Activated CD4-positive, alpha-beta T cell treated with anti-CD3 and anti-CD28 coated beads for 36 hours (primary cell): Measurements from ENCODE around the gene TENM4. TPM values are rescaled to one million over a fixed set of nuclear protein-coding genes. Genes with fewer than 3 reads are reported as not detected.
"Not testable (repeated sequence)": the region's sequence is repeated elsewhere in the genome, so short reads cannot be mapped to it uniquely, and the experiment has no call there.

ENCODE experiments used
- ATAC-seq: fragments of 200-7000 bp; cut with Tn5 transposase; one replicate; pipeline ENCODE4 v1.10.0; 2021; ENCODE audit warnings: mild to moderate bottlenecking, moderate library complexity
- CTCF ChIA-PET: fragments of 350-600 bp; sonication (Branson Sonifier 250); formaldehyde crosslinking; loops from one replicate; lab custom pipeline; 2021; ENCODE audit warnings: antibody characterized with exemption; lab: Charles Lee
- POLR2A ChIA-PET: fragments of 350-600 bp; sonication (Branson Sonifier 250); formaldehyde crosslinking; loops from one replicate; lab custom pipeline; 2021; ENCODE audit warnings: antibody characterized with exemption, inconsistent platforms; lab: Charles Lee
- DNase-seq: peaks from one replicate; pipeline ENCODE4 v3.0.0-alpha.2; 2020
- H3K27ac Mint-ChIP-seq: one replicate; pipeline ENCODE4 v1.8.0; 2021; ENCODE audit warnings: mixed read lengths
- H3K27me3 Mint-ChIP-seq: one replicate; pipeline ENCODE4 v1.8.0; 2021; ENCODE audit warnings: mixed read lengths
- H3K36me3 Mint-ChIP-seq: one replicate; pipeline ENCODE4 v1.8.0; 2021; ENCODE audit warnings: low read depth, mixed read lengths
- H3K4me1 Mint-ChIP-seq: one replicate; pipeline ENCODE4 v1.8.0; 2021; ENCODE audit warnings: mixed read lengths
- H3K4me3 Mint-ChIP-seq: one replicate; pipeline ENCODE4 v1.8.0; 2021; ENCODE audit warnings: mild to moderate bottlenecking, moderate library complexity, mixed read lengths
- H3K9me3 Mint-ChIP-seq: one replicate; pipeline ENCODE4 v1.8.0; 2021; ENCODE audit warnings: low read depth, mixed read lengths
- intact Hi-C, 2 experiments: fragments of 100-400 bp; cut with DNase I in 1 of 2; cut with micrococcal nuclease in 1 of 2; formaldehyde crosslinking; loops; one replicate each; pipeline versions ENCODE4 v1.14.2 to v1.15.1; 2022 to 2024; cut with DNase I, micrococcal nuclease
- microRNA-seq: library from miRNA; unstranded; fragments of <30 nt; microRNA quantifications from one replicate; pipeline ENCODE4 v1.2.0, GENCODE V29; 2021; ENCODE audit warnings: borderline replicate concordance
- total RNA-seq, 2 experiments: library from RNA; stranded (reverse); gene quantifications; one replicate each; pipeline ENCODE4 v1.2.3, GENCODE V29; 2021

Gene TENM4
- total RNA-seq, 2 experiments from 2014 or later, result not detected

DNA sequence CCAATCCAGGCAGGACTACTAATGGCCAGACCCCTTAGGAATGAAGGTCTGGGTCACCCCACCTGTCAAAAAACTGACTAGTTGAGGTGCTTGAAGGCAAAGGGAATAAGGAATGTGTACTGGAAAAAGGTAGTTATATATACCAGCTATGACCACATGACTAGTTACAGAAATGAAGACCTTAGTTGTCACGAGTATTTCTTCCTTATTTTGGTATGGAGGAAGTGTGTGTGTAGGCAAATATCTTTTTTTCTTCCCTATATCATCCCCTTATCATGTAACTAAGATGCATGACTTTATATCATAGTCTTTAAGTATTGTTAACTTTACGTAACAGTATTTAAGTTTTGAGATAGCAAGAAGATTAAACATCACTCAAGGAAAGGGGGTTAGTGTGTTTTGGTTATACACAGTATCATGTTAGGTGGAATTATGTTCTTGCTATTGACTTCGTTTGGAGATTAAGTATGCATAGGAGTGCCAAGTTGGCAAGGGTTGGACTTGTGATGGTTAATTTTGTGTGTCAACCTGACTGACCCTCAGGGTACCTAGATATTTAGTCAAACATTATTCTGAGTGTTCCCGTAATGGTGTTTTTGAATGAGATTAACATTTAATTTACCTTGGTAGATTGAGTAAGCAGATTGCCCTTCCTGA is 828.0 kb downstream of the TENM4 start:
- H3K4me1 Mint-ChIP-seq, result no peaks in the 10 kb centered on the region
- no peak overlapping the region for H3K27ac Mint-ChIP-seq
- peaks cover 1% of the 10 kb centered on the region for H3K9me3 Mint-ChIP-seq
- H3K36me3 Mint-ChIP-seq, result no peaks in the 10 kb centered on the region
- H3K27me3 Mint-ChIP-seq, result no peaks in the 10 kb centered on the region
- intact Hi-C loops, result no loop called here
- DNase-seq (no peak), ATAC-seq (no peak)
- ChIA-PET POLR2A (no interaction called here), CTCF (no interaction called here)
- no peak overlapping the region for H3K4me3 Mint-ChIP-seq

DNA sequence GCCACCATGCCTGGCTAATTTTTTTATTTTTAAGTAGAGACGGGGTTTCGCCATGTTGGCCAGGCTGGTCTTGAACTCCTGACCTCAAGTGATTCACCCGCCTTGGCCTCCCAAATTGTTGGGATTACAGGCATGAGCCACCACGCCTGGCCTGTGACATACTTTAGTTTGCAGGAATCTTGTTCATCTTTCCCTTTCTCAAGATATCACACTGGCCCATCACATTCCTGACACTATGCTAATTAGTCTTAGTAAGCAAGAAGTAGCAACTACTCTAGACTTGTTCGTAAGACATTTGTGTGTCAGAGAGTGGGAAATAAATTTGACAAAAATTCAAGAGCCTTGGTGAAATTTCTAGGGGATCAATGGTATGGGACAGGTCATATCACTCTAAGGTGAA is 831.5 kb downstream of the TENM4 start:
- CTCF ChIA-PET, POLR2A ChIA-PET, H3K27me3 Mint-ChIP-seq, H3K4me1 Mint-ChIP-seq, H3K36me3 Mint-ChIP-seq, DNase-seq, H3K27ac Mint-ChIP-seq, intact Hi-C loops, H3K9me3 Mint-ChIP-seq, ATAC-seq, H3K4me3 Mint-ChIP-seq: not testable (repeated sequence)

DNA sequence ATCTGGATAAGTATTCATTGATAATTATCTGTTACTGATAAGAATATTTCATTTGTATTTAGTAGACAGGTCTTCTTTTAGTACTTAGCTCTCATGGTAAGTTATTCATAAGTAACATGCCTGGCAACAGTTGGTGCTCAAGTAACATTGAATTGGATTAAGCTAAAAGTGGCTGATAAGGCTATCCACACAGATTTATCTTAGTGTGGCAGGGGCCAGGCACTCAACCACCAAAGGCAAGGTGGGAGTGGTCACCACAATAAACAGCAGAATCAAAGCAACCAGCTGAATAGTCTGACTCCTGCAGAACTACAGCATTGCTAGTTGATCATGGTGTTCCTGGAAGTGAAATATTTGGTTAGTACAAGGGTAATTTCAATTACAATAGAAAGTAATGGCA is 833.1 kb downstream of the TENM4 start:
- ChIA-PET POLR2A (no interaction called here), CTCF (no interaction called here)
- DNase-seq (no peak), ATAC-seq (no peak)
- H3K36me3 Mint-ChIP-seq, result no peaks in the 10 kb centered on the region
- H3K9me3 Mint-ChIP-seq, result no peaks in the 10 kb centered on the region
- intact Hi-C loops, result no loop called here
- no peaks in the 10 kb centered on the region for H3K4me1 Mint-ChIP-seq
- H3K27me3 Mint-ChIP-seq, result peaks cover 5% of the 10 kb centered on the region
- no peak overlapping the region for H3K27ac Mint-ChIP-seq
- no peak overlapping the region for H3K4me3 Mint-ChIP-seq

DNA sequence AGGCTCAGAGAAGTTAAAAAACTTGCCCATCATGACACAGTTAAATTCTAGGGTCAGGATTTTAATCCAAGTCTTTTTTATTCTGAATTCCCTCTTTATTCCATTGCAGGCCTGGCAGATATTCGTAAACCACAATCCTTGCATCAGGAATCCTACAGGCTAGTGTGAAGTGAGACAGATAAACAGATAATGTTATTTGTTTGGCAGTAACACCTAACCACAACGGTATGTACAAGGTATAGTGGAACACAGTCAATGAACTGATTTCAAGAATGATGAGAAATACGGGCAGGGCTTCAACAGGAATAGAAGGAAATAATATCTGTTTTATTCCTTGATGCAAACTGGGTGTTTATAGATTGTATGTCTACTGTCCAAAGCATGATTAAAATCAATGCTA is 834.2 kb downstream of the TENM4 start:
- DNase-seq (no peak), ATAC-seq (no peak)
- intact Hi-C loops, result no loop called here
- Mint-ChIP-seq H3K4me1 (no peaks in the 10 kb centered on the region), H3K9me3 (no peaks in the 10 kb centered on the region), H3K27ac (no peak overlapping the region), H3K36me3 (no peaks in the 10 kb centered on the region), H3K27me3 (peaks cover 10% of the 10 kb centered on the region), H3K4me3 (no peak overlapping the region)
- ChIA-PET CTCF (no interaction called here), POLR2A (interaction anchor here (0.6 kb wide), 1 partner anchor 53 kb away, joined by 3 read pairs; no protein-coding TSS in a partner anchor)

DNA sequence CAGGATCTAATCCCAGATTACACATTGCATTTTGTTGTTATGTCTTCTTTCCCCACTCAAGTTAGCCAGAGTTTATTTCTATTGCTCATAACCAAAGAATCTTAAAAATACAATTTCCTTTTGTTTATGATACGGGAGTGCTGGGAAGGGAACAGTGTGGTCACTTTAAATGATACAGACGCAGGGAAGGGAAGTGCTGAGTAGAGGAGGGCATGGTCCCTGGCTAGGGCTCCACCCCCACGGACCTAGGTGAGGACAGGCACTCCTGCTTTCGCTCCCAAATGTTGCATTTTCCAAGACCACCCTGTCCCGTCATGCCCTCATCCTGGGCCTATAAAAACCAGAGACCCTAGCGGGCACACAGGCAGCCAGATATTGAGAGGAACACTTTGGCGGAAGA is 835.5 kb downstream of the TENM4 start:
- DNase-seq (no peak), ATAC-seq (no peak)
- no peaks in the 10 kb centered on the region for H3K4me1 Mint-ChIP-seq
- H3K27ac Mint-ChIP-seq, result no peak overlapping the region
- ChIA-PET CTCF (no interaction called here), POLR2A (no interaction called here)
- H3K27me3 Mint-ChIP-seq, result peaks cover 21% of the 10 kb centered on the region
- H3K4me3 Mint-ChIP-seq, result no peak overlapping the region
- intact Hi-C loops, result no loop called here
- H3K9me3 Mint-ChIP-seq, result no peaks in the 10 kb centered on the region
- no peaks in the 10 kb centered on the region for H3K36me3 Mint-ChIP-seq

DNA sequence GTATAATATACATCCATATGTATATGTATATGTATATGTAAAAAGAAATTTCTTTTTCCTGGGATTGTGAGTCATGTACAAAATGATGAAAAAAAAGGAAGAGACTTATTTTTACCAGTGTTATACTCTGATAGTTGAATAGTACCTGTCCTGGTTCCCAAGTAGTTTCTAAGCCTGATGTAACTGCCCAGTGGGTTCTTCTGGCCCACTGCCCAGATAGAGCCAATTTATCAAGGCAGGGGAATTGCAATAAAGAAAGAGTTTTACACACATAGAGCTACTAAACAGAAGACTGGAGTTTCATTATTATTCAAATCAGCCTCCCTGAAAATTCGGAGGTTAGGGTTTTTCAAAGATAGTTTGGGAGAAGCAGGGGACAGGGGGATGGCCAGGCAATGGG is 837.0 kb downstream of the TENM4 start:
- Mint-ChIP-seq H3K27ac (no peak overlapping the region), H3K4me1 (no peaks in the 10 kb centered on the region), H3K9me3 (no peaks in the 10 kb centered on the region), H3K4me3 (no peak overlapping the region), H3K36me3 (no peaks in the 10 kb centered on the region), H3K27me3 (peaks cover 21% of the 10 kb centered on the region)
- ATAC-seq (no peak), DNase-seq (no peak)
- intact Hi-C loops, result no loop called here
- CTCF ChIA-PET, result interaction anchor here (0.6 kb wide), 1 partner anchor 31 kb away, joined by 3 read pairs; no protein-coding TSS in a partner anchor
- POLR2A ChIA-PET, result interaction anchor here (0.6 kb wide), 1 partner anchor 28 kb away, joined by 9 read pairs; no protein-coding TSS in a partner anchor

Small RNA genes lying within 50 kb of the gene (microRNA-seq; reads per million reads assigned to microRNA genes)
- gene MIR5579 (not detected), gene MIR708 (18.3 reads per million, percentile 43 among the genes with 10 or more reads in this experiment)
